ENCODE data around the gene KCNG1. TPM values are rescaled to one million over a fixed set of nuclear protein-coding genes. Genes with fewer than 3 reads are reported as not detected.

Gene KCNG1
- total RNA-seq, 1 donor from 2014 or later, result not detected

GRCh38 chr20:51020657-51021056 lies 2.2 kb downstream of the KCNG1 start:
- Histone ChIP-seq H3K27me3 (peaks cover 55% of the 10 kb centered on the region), H3K4me1 (peaks cover 4% of the 10 kb centered on the region), H3K4me3 (no peak overlapping the region), H3K27ac (no peak overlapping the region), H3K9me3 (no peaks in the 10 kb centered on the region), H3K36me3 (no peaks in the 10 kb centered on the region)
- intact Hi-C loops (cut with DNase I), result no loop called here
- DNase-seq, result no peak
- ATAC-seq, result no peak
- TF ChIP-seq, protein P1, sequence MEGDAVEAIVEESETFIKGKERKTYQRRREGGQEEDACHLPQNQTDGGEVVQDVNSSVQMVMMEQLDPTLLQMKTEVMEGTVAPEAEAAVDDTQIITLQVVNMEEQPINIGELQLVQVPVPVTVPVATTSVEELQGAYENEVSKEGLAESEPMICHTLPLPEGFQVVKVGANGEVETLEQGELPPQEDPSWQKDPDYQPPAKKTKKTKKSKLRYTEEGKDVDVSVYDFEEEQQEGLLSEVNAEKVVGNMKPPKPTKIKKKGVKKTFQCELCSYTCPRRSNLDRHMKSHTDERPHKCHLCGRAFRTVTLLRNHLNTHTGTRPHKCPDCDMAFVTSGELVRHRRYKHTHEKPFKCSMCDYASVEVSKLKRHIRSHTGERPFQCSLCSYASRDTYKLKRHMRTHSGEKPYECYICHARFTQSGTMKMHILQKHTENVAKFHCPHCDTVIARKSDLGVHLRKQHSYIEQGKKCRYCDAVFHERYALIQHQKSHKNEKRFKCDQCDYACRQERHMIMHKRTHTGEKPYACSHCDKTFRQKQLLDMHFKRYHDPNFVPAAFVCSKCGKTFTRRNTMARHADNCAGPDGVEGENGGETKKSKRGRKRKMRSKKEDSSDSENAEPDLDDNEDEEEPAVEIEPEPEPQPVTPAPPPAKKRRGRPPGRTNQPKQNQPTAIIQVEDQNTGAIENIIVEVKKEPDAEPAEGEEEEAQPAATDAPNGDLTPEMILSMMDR (IDR thresholded peaks at IDR 0.05), result no peak

- no peak for ATAC-seq
- Histone ChIP-seq H3K27me3 (peaks cover 49% of the 10 kb centered on the region), H3K27ac (no peak overlapping the region), H3K9me3 (no peaks in the 10 kb centered on the region), H3K4me3 (no peak overlapping the region), H3K36me3 (no peaks in the 10 kb centered on the region), H3K4me1 (peaks cover 4% of the 10 kb centered on the region)
- intact Hi-C loops (cut with DNase I), result no loop called here
- TF ChIP-seq, protein P1 (IDR thresholded peaks at IDR 0.05), result no peak
- DNase-seq, result no peak
Measured at GRCh38 chr20:51019656-51020592, 3.0 kb downstream of the KCNG1 start.

- intact Hi-C loops (cut with DNase I), result no loop called here
- Histone ChIP-seq H3K36me3 (no peaks in the 10 kb centered on the region), H3K9me3 (no peaks in the 10 kb centered on the region), H3K4me3 (no peak overlapping the region), H3K4me1 (no peaks in the 10 kb centered on the region), H3K27me3 (peaks cover 33% of the 10 kb centered on the region), H3K27ac (no peak overlapping the region)
- TF ChIP-seq, protein P1 (IDR thresholded peaks at IDR 0.05), result no peak
- ATAC-seq (no peak), DNase-seq (no peak)
Measured at GRCh38 chr20:51017251-51017650, 5.7 kb downstream of the KCNG1 start.

DNA sequence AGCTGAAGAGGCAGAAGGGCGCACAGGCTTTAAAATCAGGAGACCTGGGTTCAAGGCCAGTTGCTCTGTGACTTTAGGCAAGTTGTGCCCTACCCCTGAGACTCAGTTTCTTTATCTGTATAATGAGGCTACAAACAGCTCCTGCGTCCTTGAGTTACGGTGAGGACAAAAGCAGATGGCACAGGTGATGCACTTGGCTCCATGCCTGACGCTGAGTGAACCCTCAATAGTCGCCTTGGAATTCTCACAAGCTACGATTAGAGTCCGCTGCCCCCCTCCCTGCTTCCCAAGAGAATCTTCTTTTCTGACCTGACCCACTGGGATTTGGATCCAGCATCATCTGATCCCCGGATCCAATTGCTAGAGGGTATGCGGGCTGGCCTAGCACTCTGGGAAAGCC lies 6.4 kb downstream of the KCNG1 start:
- H3K27me3 ChIP-seq, result peaks cover 28% of the 10 kb centered on the region

DNA sequence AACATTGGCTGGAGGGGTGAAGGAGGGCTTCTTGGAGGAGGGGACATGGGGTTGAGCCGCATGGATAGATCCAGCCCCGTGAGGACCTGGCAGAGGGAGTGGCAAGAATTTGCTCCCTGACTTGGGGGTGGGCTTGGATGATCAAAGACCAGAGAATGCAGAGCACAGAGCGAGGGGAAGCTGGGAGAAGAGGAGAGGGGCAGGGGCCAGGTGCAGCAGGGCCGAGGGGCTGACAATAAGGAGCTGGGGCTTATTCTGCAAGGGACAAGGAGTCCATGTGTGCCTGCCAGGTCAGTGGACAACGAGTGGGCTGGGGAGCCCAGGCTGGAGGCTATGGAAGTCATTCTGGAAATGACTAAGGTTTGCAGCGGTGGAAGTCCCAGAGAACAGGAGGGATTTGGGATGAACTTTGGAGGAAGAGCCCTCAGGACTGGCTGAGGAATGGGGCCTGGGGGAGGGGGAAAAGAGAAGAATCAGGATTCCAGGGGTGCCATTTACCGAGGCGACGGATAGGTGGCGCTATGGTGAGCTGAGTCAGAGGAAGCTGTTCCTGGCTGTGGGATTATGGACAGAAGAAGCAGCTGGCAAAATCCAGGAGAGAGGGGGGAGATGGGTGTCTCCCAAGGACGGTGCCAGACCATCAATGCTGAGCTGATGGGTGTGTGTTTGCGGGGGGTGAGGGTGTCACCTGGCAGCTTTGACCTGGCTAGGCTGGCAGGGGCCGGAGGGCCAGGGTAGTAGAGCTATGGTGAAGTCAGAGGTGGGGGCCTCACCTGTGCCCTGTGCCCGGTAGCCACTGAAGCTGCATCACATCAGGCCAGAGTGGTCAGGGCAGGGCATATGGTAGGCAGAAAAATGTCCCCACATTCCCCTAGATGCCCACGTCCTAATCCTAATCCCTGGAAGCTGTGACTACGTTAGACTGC lies 7.8 kb downstream of the KCNG1 start:
- Histone ChIP-seq H3K4me1 (no peaks in the 10 kb centered on the region), H3K9me3 (no peaks in the 10 kb centered on the region), H3K27ac (no peak overlapping the region), H3K27me3 (peaks cover 22% of the 10 kb centered on the region), H3K36me3 (no peaks in the 10 kb centered on the region), H3K4me3 (no peak overlapping the region)
- TF ChIP-seq, protein P1 (IDR thresholded peaks at IDR 0.05), result peak; percentile 48
- intact Hi-C loops (cut with DNase I), result no loop called here
- ATAC-seq, result peak; percentile 66
- no peak for DNase-seq

More for the DNA sequence above, 6.4 kb downstream of the KCNG1 start:
- Histone ChIP-seq H3K4me3 (no peak overlapping the region), H3K9me3 (no peaks in the 10 kb centered on the region), H3K36me3 (no peaks in the 10 kb centered on the region), H3K27ac (no peak overlapping the region), H3K4me1 (no peaks in the 10 kb centered on the region)
- no peak for DNase-seq
- TF ChIP-seq, protein P1 (IDR thresholded peaks at IDR 0.05), result no peak
- no peak for ATAC-seq
- intact Hi-C loops (cut with DNase I), result no loop called here
